ENCODE data around the gene PROB1.
A peak's percentile ranks its signal among the peaks of the same experiment; 100 is the strongest.

Gene PROB1

DNA sequence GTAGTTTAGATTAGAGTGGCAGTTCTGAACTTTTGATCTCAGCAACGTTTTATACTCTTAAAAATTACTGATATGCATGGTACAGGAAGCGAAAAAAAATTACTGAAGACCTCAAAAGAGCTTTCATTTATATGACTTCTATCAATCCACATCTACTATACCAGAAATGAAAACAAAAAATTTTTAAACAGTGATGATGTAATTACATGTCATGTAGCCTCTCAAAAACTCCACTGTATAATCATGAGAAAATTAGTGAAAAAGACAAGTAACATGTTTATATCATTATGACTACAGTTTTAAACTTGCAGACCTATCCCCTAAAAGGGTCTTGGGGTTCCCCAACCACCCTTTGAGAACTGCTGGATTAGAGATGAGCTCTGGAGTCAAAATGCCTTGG is 35.1 kb upstream of the PROB1 start:
- TF ChIP-seq, protein P1, sequence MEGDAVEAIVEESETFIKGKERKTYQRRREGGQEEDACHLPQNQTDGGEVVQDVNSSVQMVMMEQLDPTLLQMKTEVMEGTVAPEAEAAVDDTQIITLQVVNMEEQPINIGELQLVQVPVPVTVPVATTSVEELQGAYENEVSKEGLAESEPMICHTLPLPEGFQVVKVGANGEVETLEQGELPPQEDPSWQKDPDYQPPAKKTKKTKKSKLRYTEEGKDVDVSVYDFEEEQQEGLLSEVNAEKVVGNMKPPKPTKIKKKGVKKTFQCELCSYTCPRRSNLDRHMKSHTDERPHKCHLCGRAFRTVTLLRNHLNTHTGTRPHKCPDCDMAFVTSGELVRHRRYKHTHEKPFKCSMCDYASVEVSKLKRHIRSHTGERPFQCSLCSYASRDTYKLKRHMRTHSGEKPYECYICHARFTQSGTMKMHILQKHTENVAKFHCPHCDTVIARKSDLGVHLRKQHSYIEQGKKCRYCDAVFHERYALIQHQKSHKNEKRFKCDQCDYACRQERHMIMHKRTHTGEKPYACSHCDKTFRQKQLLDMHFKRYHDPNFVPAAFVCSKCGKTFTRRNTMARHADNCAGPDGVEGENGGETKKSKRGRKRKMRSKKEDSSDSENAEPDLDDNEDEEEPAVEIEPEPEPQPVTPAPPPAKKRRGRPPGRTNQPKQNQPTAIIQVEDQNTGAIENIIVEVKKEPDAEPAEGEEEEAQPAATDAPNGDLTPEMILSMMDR (IDR thresholded peaks at IDR 0.05; ENCODE audit: insufficient read depth, low read depth, low read length, missing control alignments) = no peak

DNA sequence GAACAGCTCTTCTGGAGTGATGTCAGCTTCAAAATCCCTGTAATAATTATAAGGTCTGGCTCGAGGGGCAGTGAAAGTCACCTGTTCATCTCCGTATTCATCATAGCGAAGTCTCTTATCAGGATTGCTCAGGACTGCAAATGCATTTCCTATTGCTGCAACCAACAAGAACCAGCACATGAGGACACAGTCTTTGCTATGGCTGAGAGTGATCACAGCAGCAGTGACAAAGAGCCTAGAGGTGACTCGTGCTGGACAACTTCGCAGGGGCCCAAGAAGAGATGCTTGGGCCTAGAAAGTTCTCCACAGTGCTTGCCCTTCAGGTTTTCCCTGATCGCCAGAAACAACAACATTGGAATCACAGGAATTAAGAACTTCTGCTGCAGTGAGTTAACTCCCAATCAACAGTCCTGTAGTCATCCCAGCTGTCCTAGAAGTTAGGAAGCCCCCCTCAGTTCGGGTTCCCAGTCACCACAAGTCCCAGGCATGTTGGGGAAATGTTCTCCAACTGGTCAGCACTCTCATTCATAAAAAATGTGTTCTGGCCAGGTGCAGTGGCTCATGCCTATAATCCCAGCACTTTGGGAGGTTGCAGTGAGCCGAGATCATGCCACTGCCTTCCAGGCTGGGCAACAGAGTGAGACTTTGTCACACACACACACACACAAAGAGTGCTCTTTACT is 31.4 kb upstream of the PROB1 start:
- DNase-seq (ENCODE audit: low read depth) = no peak
- no peak overlapping the region for H3K4me3 ChIP-seq (ENCODE audit: low read depth, low read length)
- TF ChIP-seq, protein P1 (IDR thresholded peaks at IDR 0.05; ENCODE audit: insufficient read depth, low read depth, low read length, missing control alignments) = no peak

More for the DNA sequence above, 35.1 kb upstream of the PROB1 start:
- no peak overlapping the region for H3K4me3 ChIP-seq (ENCODE audit: low read depth, low read length)
- no peak for DNase-seq (ENCODE audit: low read depth)

DNA sequence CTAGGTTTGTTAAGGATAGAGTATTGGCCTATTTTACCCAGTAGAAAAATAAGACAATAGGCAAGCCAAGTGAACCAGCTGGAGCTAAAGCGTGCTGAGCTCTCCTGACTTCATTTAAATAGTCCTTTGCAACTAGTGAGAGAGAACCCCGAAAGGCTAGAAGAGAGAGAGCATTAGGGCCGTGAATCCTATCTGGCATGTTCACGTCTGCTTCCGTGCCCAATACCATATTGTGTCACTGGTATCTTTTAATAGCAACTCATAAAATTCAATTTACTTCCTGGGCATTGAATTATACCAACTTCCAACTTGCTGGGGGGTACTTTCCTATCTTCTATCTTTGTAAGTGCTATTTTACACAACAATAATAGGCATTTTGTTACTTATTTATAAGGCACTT is 30.6 kb upstream of the PROB1 start:
- DNase-seq (ENCODE audit: low read depth) = no peak
- H3K4me3 ChIP-seq (ENCODE audit: low read depth, low read length) = no peak overlapping the region
- TF ChIP-seq, protein P1 (IDR thresholded peaks at IDR 0.05; ENCODE audit: insufficient read depth, low read depth, low read length, missing control alignments) = no peak

DNA sequence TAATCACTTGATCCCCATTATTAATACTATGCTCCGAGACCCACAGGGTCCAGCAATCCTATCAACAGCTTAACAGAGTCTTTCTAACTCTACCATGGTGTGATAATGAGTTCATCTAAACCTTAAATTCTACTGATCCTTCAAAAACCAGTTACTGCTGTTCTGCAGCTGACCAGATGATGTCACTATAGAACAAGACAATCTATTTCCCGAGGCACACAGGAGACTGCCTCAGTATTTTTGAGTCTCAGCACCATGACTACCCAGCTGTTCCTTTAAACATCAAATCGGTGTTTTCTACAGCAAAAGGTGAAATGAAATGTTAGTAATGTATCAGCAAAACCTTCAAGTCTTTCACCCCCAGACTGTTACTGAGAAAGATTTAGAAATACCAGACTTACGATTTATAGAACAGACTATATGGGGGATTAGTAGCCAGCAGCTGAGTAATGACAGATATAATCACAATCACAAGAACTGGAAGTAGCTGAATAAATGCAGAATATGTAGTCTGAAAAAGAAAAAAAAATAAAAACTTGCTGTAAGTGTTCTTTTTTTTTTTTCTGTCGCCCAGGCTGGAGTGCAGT is 27.5 kb upstream of the PROB1 start:
- DNase-seq (ENCODE audit: low read depth) = peak; percentile 85
- H3K4me3 ChIP-seq (ENCODE audit: low read depth, low read length) = no peak overlapping the region
- TF ChIP-seq, protein P1 (IDR thresholded peaks at IDR 0.05; ENCODE audit: insufficient read depth, low read depth, low read length, missing control alignments) = peak; percentile 84

DNA sequence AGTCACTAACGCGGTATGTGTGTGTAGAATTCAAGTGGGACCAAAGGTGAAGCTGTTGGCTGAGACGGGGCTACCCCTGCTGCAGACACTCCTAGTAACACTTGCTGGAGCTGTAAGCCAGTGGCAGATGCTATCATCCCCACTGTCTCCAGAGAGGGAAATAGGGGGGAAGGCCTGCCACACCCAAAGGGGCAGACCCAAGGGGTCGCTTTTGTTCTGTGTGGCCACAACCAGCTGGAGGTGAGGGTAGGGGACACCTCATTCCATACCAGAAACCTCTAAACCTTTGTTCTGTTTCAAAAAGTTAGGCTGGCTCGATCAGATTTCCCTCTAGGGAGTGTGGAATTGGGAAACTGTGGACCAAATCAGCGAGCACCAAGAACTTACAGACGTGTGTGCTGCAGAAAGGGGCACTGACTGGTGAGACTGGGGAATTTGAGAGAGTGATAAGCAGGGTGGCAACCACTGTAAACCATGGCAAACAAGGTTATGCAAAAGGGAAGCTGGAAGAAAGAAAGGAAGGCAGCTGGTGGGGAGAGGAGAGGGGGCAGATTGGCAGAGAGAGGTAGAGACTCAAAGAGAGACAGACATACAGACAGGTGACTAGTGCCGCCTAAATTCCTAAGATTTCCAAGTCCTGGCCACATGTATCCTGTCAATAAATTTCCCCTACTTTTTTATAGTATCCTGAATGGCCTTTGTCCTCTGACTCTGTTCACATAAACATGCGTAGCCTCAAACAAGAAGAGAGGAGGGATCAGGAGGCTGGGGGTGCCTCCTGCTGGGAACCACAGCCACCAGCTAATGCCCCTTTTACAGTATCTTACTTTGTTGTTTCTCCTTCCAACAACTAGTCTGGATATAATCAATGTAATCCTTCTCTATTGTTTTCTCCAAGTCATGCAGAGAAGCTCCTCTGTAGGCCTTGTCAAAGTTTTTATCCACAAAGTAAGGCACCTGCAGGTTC is 24.6 kb upstream of the PROB1 start:
- H3K4me3 ChIP-seq (ENCODE audit: low read depth, low read length) = no peak overlapping the region
- TF ChIP-seq, protein P1 (IDR thresholded peaks at IDR 0.05; ENCODE audit: insufficient read depth, low read depth, low read length, missing control alignments) = no peak
- DNase-seq (ENCODE audit: low read depth) = no peak

DNA sequence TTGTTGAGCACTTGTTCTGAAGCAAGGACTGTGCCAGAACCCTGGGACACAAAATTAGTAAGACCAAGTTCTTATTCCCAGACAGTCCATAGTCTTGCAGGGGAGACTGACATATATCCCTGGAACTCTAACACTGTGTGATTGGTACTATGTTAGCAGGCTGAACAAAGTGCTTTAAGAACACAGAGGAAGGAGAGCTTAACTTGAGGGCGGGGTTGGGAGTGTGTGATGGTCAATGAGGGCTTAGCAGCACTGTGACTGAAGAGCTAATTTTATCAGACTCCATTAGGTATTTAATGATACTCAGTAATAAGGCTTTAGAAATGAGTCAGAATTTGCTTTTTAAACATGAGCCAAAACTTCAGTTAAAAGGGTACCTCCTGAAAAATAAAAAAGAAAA is 23.9 kb upstream of the PROB1 start:
- TF ChIP-seq, protein P1 (IDR thresholded peaks at IDR 0.05; ENCODE audit: insufficient read depth, low read depth, low read length, missing control alignments) = no peak
- no peak overlapping the region for H3K4me3 ChIP-seq (ENCODE audit: low read depth, low read length)
- DNase-seq (ENCODE audit: low read depth) = no peak

Data from GM12865 (cell line).